ENCODE measurements around the gene EMSY. TPM values are rescaled to one million over a fixed set of nuclear protein-coding genes. Genes with fewer than 3 reads are reported as not detected.

The EMSY gene
- total RNA-seq, 1 donor from 2014 or later, result 47.5 TPM

GRCh38 chr11:76596652-76597051 is 151.8 kb downstream of the EMSY start:
- H3K9me3 Mint-ChIP-seq, result peaks cover 6% of the 10 kb centered on the region
- no peak overlapping the region for H3K4me3 Mint-ChIP-seq
- no peak for TF ChIP-seq CTCF (IDR thresholded peaks at IDR 0.05; ENCODE audit: unreplicated experiment)
- H3K27me3 Mint-ChIP-seq (ENCODE audit: low read depth), result no peaks in the 10 kb centered on the region
- H3K27ac Mint-ChIP-seq, result no peak overlapping the region
- H3K4me1 Mint-ChIP-seq, result peaks cover 10% of the 10 kb centered on the region
- DNase-seq (ENCODE audit: low spot score in 2 of 2, unreplicated experiment in 2 of 2), result no peak
- peaks cover 2% of the 10 kb centered on the region for H3K36me3 Mint-ChIP-seq

- Mint-ChIP-seq H3K36me3 (peaks cover 2% of the 10 kb centered on the region), H3K4me3 (no peak overlapping the region), H3K4me1 (peaks cover 14% of the 10 kb centered on the region), H3K9me3 (peaks cover 6% of the 10 kb centered on the region), H3K27ac (no peak overlapping the region), H3K27me3 (ENCODE audit: low read depth) (no peaks in the 10 kb centered on the region)
- TF ChIP-seq CTCF (IDR thresholded peaks at IDR 0.05; ENCODE audit: unreplicated experiment), result no peak
- no peak for DNase-seq (ENCODE audit: low spot score in 2 of 2, unreplicated experiment in 2 of 2)
These were observed 153.0 kb downstream of the EMSY start for GRCh38 chr11:76597533-76598425.

GRCh38 chr11:76598426-76598839 is 153.6 kb downstream of the EMSY start:
- Mint-ChIP-seq H3K27me3 (ENCODE audit: low read depth) (no peaks in the 10 kb centered on the region), H3K4me3 (no peak overlapping the region), H3K27ac (no peak overlapping the region), H3K4me1 (peaks cover 15% of the 10 kb centered on the region), H3K36me3 (peaks cover 2% of the 10 kb centered on the region), H3K9me3 (peaks cover 6% of the 10 kb centered on the region)
- TF ChIP-seq CTCF (IDR thresholded peaks at IDR 0.05; ENCODE audit: unreplicated experiment), result no peak
- DNase-seq (ENCODE audit: low spot score in 2 of 2, unreplicated experiment in 2 of 2), result no peak

- peaks cover 2% of the 10 kb centered on the region for H3K36me3 Mint-ChIP-seq
- peaks cover 5% of the 10 kb centered on the region for H3K9me3 Mint-ChIP-seq
- DNase-seq (ENCODE audit: low spot score in 2 of 2, unreplicated experiment in 2 of 2), result no peak
- peaks cover 16% of the 10 kb centered on the region for H3K4me1 Mint-ChIP-seq
- TF ChIP-seq CTCF (IDR thresholded peaks at IDR 0.05; ENCODE audit: unreplicated experiment), result no peak
- H3K27me3 Mint-ChIP-seq (ENCODE audit: low read depth), result no peaks in the 10 kb centered on the region
- H3K4me3 Mint-ChIP-seq, result no peak overlapping the region
- H3K27ac Mint-ChIP-seq, result peak overlapping the region; percentile 59
These were observed 154.5 kb downstream of the EMSY start for GRCh38 chr11:76599041-76600013.

- H3K36me3 Mint-ChIP-seq, result no peaks in the 10 kb centered on the region
- no peak overlapping the region for H3K27ac Mint-ChIP-seq
- no peak overlapping the region for H3K4me3 Mint-ChIP-seq
- H3K4me1 Mint-ChIP-seq, result peaks cover 19% of the 10 kb centered on the region
- H3K27me3 Mint-ChIP-seq (ENCODE audit: low read depth), result no peaks in the 10 kb centered on the region
- DNase-seq (ENCODE audit: low spot score in 2 of 2, unreplicated experiment in 2 of 2), result no peak
- TF ChIP-seq CTCF (IDR thresholded peaks at IDR 0.05; ENCODE audit: unreplicated experiment), result no peak
- no peaks in the 10 kb centered on the region for H3K9me3 Mint-ChIP-seq
These were observed 155.4 kb downstream of the EMSY start for GRCh38 chr11:76600124-76600655.
